Globus pallidus (tissue), 1 donor: Measurements from ENCODE around the gene FBXO38.
A peak's percentile ranks its signal among the peaks of the same experiment; 100 is the strongest.

Source experiments
- DNase-seq: peaks from one replicate; pipeline ENCODE4 v3.0.0-alpha.2; 2015; ENCODE audit warnings: low spot score

Gene FBXO38, protein sequence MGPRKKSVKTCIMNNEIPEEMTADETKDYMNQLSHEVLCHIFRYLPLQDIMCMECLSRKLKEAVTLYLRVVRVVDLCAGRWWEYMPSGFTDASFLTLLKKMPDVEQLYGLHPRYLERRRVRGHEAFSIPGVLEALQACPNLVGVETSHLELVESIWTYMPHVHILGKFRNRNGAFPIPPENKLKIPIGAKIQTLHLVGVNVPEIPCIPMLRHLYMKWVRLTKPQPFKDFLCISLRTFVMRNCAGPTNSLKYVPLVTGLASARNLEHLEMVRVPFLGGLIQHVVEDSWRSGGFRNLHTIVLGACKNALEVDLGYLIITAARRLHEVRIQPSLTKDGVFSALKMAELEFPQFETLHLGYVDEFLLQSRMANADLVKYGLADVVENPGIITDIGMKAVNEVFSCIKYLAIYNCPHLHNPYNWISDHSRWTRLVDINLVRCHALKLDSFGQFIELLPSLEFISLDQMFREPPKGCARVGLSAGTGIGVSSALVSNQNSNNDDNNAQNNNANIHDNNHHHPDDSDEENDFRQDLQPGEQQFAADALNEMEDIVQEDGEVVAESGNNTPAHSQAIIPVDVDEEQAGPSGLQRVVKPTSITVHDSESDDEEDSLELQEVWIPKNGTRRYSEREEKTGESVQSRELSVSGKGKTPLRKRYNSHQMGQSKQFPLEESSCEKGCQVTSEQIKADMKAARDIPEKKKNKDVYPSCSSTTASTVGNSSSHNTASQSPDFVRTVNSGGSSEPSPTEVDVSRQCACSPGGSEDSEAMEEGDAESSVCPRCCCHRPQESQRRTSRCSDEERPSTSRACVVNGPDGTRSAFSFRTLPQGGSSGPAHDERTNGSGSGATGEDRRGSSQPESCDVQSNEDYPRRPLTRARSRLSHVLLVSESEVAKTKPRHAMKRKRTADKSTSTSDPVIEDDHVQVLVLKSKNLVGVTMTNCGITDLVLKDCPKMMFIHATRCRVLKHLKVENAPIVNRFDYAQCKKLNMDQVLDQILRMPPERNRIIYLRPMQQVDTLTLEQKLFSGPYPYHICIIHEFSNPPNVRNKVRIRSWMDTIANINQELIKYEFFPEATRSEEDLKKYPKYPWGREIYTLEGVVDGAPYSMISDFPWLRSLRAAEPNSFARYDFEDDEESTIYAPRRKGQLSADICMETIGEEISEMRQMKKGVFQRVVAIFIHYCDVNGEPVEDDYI

DNA sequence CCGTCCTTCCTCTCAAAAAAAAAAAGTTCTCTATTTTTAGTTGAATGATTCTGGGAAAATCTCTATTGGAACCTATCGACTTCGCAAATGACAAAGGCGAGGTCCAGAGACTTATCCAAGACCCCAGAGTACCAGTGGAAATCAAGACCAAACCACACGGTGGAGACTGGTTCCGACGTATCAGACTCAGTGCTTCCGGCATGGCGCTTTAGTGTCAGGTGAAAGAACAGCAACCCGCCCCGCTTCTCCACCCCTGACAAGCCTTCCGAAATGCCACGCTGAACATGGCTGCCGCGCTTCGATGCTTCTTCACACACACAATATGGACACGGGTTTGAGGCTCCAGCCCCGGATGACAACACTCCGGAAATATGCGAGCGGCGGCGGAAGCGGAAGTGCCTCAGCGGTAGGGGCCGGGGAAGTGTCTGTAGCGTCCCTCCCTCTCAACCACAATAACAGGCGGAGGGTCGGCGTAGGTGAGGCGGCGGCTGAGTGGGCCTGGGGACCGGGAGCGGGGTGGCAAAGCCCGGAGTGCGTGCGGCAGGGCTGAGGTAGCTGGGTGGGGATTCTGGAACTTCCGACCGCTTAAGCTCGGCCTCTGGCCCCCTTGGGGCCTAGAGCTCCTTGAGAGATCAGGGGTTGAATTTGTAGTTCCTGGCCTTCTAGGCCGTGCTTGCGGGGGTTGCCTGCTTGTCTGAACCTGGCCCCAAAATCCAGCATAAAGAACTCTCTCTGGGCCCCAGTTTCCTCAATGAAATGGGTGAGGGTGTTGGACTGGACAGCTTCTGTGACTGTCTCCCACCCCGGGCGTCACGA is at the start of gene FBXO38:
FBXO38 (plus strand) TSS at position 395 of the 816 bp plus-strand sequence. CDS start 10,819 bp downstream, outside the sequence.
- DNase-seq: peak; percentile 95

DNA sequence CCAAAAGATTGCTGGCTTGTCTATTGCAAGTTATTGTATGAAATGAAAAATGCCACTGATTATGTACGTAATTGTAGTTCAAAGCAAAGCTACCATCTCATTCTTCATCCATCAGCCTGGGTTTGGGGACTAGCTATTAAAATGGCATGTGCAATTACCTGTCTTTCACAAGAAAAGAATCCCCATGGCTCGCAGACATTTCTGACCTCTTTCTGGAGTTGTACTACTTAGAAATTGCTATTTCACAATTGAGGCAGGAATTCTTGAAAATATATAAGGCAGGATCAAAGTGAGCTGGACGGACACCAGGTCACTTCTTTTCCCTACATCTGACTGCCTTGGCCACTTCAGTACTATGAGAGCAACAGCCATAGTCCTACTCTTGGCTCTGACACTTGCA is 48.5 kb upstream of the FBXO38 start, which contains the start of gene SPINK9:
SPINK9 (plus strand) TSS at position 301 of the 400 bp plus-strand sequence; CDS start at position 356, 55 bp downstream.
- DNase-seq: no peak

DNA sequence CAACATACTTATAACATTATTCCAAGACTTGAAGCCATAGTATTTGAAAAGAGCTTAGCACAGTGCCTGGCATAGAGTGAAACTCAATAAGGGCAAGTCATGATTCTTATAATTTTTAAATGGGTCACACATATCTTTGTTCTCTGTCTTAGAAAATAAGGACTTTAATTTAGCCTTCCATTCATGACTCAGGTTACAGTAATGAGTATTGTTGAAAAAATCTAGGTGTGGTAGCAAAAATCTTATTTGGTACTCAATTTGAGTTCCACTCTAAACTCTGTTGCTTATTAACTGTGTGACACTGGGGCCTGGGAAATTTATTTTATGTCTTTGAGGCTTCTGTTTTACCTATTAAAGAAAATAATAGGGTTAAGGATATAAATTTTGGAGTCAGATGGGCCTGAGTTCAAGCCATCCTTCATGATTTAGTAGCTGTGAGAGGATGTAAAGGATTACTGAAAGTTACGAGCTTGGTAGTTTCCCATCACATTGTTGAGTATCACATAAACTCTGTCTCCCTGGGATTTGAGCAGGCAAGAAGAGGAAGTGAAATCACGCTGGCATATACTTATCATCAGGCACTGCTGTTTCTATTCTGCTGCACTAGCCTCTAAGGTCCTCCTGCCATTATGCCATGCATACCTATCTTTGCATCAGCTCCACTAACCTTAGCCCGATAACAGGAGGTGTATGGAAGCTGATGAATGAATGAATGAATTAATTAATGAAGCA is 46.9 kb upstream of the FBXO38 start:
- DNase-seq: peak; percentile 7

DNA sequence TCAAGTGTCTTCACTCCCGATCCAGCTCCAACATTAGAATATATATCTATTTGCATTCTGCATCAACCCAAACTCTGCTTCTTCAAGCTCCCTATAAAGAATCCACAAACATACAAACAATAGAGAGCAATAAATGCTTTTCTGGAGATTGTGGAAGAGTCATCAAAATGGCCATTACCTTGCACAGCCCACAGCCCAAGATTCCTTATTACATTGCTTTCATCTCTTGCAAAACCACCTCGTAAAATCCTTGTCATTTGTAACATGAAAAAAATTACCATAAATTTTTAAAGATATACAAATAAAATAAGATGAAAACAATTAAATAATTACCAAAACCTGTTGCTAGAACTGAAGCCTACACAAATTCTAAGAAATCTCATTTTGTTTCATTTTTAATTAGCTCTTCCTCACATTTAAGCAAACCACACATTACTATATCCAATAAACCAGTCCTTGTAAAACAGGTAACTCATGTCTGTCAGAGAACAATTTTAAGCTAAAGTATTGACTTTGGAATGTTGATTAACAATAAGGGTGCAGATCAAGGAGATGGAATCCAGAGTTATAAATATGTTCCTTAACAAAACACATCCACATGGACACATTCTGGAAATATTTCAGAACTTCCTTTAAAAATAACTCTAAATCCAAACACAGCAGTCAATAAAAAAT is 41.2 kb upstream of the FBXO38 start:
- no peak for DNase-seq

DNA sequence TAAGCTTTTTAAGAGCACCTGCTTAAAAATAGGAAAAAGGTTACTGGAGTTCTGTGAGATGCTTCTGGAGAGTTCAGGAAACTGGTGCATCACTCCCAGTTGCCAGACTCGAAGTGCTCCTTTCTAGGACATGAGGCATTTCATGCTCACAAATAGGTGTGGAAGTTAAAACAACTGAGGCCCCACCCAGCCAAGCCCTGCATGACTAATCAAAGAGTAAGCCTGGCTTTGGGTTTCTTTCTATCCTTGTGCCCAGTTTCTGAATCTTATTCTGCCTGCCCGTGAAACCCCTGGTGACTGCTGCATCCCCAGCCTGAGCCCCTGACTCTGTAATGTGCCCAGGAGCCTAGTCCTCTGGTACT is 40.7 kb upstream of the FBXO38 start:
- DNase-seq: no peak

DNA sequence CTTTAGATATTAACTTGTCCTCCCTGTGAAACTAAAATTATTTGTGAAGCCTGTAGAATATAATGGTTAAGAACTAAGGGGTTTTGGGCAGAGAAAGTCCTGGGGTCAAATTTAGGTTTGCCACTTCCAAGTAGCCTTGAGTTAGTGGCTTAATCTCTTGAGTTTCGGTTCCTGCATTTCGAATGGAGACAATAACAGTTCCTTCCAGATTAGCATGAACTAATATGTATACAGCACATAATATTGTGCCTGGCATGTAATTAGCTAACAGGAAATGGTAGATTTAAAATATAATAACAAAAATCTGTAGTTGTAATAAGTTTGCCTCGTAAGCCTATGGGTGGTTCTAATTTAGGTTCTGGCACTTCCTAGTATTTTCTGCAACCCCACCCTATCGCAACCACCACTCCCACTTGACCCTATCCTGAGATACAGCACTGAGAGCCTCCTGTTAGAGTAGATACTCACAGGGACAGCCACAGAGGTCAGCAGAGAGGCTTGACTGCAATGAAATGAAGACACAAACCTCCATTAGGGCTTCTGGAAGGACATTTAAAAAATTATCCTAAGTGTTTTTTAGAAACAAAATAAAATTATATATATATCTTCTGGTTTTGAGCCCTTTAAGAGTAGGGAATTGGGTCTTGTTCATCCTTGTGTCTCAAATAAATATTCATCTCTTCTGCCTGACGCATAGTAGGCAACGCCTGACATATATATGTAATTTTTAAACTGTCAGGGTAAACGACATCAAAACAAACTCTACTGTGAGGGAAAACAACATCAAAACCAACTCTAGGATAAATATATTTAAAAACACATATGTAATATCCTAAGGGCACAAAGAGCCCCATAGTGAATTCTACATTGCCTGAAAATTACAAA is 39.9 kb upstream of the FBXO38 start:
- no peak for DNase-seq

DNA sequence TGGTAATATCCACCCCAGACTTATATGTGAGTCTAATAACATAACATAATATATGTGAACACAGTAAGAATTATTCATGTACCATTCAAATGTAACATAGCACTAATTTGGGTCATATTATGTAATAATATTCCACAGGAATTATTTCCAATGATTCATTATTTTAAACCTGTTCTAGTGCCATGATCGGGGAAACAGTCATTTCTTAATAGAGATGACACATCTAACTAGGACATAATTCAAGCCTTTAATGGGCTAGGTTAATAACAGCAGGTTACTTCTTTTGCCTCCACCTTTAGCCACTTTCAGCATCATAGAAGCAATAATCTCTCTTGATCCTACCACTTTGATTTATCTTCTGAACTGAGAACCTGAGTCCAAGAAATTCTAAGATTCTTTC is 36.1 kb upstream of the FBXO38 start:
- no peak for DNase-seq

DNA sequence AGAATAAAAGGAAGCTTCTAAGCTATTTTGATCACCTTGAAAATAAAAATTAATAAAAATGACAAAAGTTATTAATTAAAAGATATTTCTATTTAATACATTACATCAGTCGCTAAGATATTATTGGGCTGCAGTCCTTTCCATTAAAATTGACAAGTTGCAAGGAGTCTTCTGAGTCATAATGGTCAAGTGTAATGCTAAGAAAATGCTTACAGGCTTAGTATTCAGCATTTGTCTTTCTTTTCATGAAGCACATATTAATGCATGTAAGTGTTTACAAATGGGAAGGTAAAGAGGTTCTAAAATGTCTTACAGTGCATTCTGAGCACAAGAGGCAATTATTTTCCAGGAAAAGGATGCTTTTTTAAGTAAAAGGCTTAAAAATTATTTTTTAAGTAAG is 31.1 kb upstream of the FBXO38 start:
- no peak for DNase-seq

DNA sequence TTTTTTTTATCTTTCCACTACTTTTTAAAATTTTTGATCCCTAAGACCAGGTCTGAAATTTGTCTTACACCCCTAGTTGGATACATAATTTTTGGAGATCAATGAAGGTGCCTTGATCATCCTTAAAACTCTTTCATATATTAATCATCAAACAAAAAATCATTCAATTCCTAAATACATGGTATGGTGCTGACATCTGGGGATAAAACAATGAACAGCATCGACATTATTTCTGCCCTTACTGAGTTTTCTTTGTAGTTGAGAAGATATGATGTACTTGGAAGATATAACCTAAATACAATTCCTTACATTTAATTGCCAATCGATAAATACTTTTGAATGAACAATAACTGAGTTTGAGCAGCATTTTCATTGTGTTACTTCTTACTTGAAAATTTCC is 30.1 kb upstream of the FBXO38 start:
- DNase-seq: no peak

DNA sequence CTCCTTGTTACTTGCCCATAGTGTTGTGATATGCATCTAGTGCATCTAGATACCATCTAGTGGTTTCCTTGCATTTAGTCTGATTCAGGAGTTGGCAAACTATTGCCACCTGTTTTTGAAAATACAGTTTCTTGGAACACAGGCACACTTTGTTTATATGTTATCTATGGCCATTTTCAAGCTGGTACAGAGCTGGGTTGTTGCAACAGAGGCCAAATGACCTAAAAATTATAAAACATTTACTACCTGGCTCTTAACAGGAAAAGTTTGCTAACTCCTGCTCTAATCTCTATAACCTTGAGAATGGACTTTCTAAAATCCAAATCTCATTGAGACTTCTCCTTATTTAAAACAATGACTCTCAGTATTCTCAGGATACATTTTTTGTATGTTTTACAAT is 19.4 kb upstream of the FBXO38 start:
- DNase-seq: no peak

DNA sequence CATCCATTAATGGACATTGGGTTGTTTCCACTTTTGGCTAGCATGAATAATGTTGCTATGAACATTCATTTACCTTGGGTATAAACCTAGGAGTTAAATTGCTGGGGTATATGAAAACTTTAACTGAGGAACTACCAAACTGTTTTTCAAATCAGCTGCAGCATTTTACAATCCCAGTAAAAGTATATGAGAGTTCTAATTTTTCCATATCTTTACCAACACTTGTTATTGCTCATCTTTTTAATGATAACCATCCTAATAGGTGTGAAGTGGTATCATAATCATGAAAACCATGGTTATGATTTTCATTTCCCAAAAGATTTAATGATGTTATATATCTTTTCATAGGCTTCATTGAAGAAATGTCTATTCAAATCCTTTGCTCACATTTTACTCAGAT is 15.5 kb upstream of the FBXO38 start:
- DNase-seq: no peak

DNA sequence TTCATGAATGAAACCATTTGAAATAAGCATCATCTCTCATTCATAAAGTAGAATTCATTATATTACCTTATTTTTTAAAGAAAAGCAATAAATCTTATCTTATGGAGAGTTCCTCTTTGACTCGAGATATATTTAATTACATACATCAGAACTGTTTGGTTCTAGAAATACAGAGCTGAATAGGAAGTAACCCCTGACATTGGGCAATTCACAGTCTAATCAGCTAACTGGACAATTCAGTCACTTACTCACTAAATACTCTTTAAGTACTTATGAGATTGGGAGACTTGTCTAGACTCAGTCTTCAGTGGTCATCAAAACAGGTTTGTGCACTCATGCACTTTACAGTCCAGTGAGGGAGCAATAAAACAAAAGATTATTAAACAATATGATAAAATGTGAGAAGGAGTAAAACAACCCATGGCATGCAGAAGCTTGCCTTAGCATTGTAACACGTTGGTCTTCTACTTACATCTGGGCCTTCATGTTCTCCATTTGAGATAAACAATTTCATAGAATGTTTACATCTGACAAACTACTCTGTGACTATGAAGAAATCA is 11.5 kb upstream of the FBXO38 start:
- no peak for DNase-seq

DNA sequence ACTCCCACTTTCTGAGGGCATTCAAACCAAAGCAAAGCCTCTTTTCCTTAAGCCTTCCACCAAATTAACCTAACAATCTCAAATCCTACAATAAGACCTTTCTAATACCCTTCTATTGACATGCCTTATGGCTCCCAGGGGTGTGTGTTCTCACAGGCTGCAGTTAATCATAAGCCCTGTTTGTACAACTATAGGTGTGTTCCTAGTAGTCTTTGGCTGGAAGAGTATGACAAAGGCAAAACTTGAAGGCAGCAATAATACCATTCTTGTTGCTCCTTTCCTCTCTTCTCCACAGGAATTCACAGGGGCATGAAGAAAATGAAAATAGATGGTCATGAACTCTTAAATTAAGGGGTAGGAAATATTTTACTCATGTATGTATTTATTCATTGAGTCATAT is 10.9 kb upstream of the FBXO38 start:
- DNase-seq: no peak

DNA sequence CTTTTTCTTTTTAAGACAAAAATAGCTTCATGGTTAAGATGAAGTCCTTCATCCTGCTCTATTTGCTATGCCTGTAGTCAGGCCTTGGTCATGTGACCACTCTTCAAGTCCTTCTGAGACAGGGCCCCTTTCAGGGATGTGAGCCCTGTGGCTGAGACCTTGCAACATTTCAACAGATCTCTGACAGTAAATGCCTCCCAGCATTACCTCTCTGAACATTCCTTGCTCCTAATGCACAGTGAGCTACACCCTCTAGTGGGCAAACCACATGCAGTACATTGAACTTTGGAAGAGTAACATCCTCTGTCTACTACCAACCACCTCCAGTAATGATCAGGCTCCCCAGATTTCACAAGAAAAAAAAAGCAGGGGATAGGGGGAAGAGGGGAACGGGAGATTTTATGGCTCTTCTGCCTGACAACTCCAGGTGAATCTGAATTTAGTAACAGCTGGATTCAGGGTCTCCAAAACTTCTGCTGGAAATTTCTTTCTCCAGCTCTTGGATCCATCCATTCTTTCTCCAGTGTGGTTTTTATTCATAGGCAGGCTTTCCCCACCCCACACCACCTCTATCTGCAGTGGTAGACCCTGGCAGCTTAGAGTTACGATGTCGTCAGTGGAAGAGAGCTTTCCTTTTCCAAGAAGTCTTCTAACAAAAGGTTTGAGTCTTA is 8.9 kb upstream of the FBXO38 start:
- peak; percentile 47 for DNase-seq

DNA sequence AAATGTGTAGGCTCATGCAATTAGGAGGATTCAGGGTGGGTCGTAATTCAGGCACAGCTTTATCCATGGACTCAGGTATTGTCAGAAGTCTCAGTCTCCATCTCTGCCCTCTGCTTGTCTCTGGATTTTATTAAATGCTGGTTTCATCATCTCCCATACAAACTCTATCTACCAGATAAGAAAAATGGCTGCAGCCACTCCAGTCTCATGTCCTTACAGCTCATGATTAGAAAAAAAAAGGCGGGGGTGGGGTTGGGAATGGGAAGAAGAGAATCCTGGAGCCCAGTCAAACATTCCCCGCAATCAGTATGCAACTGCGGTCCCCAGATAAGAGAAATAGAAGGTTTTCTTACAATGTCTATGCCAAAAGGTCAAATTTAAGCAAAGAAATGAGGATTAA is 7.6 kb upstream of the FBXO38 start:
- DNase-seq: no peak

DNA sequence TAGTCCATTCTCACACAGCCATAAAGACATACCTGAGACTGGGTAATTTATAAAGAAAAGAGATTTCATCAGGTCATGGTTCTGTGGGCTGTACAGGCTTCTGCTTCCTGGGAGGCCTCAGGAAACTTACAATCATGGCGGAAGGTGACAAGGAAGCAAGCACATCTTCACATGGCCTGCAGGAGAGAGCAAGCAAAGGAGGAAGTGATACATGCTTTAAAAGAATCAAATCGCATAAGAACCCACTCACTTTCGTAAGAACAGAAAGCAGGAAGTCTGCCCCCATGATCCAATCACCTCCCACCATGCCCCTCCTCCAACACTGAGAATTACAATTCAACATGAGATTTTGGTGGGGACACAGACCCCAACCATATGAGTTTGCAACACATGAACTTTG is 5.1 kb upstream of the FBXO38 start:
- no peak for DNase-seq

DNA sequence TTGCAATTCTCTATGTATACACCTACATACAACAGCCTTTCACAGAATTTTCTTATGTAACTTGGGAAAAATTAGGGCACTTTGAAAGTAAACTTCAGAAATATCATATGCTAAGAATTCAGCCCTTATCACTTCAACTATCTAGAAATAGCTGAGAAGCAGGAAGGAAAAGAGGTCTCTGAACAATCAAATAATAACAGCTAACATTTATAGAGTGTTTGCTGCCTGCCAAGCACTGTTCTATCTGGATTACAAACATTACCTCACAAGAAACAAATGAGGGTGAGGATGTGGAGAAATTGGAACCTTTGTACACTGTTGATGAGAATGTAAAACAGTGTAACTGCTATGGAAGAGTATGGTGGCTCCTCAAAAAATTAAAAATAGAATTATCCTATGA is 4.4 kb upstream of the FBXO38 start:
- DNase-seq: no peak

DNA sequence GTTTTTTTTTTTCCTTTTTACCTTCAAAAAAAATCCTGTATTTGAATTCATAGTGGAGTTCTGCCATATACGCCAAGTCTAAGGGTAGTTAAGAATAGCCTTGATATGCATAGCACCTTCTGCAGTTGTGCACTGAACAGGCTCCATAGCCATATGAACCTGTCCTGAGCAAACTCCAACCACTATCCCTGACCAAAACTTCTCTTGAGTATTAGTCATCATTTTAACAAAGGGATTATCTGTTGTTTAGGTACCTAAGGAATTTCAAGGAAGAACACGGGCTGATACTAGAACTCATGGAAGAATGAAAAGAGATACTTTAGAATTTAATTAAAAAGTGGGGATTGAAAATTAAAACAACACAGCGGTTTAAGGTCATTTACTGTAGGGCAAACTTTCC is 1.9 kb upstream of the FBXO38 start:
- DNase-seq: no peak
